ENCODE measurements around the gene PRLH. TPM values are rescaled to one million over a fixed set of nuclear protein-coding genes. Genes with fewer than 3 reads are reported as not detected.
"Not testable (repeated sequence)": the region's sequence is repeated elsewhere in the genome, so short reads cannot be mapped to it uniquely, and the experiment has no call there.

The PRLH gene
- total RNA-seq, 1 donor from 2014 or later = not detected

DNA sequence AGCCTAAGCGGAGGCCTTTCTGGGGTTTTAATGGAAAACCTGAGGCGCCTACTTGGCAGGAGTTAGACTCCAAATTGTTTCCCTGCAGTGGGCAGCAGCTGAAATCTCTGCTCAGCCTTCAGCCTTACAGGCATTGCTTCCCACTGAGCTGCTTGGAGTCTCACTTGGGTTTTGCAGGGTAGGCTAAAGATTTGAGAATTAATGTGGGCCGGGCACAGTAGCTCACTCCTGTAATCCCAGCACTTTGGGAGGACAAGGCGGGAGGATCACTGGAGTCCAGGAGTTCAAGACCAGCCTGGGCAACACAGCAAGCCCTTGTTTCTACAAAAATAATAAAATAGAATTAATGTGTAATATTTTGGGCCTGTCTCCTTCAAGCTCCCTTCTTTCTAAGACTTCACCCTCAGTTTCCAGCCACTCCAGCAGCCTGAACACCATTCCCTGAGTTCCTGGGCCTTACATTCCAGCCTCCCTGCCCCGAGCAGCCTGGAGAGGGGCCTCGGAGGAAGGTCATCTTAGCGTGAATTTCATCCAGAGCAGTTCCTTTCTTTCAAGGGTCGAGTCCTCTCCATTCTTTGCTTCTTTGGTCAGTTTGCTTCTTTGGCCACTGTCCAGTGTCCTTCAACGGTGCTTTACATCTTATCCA lies 33.2 kb downstream of the PRLH start:
- no peak for DNase-seq (ENCODE audit: low read depth)

DNA sequence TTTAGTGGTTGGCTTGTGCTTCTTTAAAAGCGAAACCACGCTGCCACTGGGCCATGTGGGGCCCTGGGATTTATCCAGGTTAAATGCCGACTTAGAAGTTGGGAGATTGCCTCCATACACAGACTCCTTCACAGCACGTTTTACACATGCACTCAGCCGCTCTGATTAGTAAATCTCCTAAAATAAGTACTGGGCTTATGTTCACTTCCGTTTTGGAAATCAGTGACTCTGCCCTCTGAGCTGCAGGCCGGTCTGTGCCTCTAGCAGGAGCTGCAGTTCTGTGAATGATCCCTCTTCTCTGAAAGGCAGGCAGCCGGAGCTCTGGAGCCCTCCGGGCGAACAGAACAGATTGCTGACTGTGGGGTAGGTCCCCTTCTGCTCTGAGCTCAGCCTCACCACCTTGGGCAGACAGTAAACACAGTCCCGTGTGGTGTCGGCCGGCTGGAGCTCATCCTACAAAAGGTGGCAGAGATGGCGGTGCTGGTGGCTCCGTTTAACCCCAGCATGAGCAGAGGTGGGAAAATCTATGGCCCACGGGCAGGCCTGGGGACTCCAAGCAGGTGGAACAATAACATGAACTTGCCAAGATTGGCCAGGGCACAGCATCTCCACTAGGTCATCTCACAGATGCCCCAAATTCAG lies 34.0 kb downstream of the PRLH start:
- peak; percentile 82 for DNase-seq (ENCODE audit: low read depth)

GRCh38 chr2:237601453-237602116 lies 35.2 kb downstream of the PRLH start:
- DNase-seq (ENCODE audit: low read depth) = no peak

DNA sequence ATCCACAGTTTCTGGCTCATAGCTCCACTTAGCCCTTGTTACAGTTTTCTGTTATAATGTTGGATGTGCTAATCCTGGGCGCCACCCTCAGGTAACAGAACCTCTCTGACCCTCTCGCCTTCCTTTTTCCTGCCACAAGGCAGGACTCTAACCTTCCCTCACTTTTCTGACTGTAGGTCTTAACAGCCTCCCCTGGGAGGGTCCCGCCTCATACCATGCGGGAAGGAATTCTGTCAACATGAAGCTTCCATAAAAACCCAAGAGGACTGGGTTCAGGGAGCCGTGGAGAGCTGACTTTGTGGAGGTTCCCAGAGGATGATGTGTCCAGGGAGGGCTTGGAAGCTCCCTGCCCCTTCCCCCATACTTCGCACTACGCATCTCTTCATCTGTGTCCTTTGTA lies 36.0 kb downstream of the PRLH start:
- no peak for DNase-seq (ENCODE audit: low read depth)

DNA sequence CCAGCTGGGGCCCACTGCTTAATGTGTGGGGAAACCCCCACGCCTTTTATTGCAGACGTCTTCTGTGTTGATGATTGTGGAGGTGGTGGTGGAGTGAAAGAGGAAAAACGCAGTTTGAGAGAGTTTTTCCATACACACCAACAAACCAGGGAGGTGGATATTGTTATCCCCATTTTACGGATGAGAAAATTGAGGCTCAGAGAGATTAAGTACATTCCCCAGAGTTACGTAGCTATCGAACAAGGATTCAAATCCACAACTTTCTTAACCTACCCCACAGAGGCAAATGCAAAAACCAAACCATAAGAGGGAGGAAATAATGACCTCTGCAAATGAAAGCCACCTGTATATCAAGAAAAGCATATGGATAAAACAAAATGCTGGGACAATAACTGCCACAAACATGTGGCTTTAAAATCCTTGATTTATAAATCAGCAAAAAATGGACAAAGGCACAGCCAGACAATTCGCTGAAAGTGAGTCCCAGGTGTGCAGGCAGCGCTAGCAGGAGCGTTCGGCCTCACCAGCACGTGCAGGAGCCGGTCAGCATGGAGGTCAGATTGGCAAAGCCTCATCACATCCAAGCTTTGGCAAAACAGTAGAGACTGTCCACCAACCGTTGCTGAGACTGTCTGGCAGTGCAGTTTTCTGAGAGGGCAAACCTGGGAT lies 36.8 kb downstream of the PRLH start:
- DNase-seq (ENCODE audit: low read depth) = no peak

DNA sequence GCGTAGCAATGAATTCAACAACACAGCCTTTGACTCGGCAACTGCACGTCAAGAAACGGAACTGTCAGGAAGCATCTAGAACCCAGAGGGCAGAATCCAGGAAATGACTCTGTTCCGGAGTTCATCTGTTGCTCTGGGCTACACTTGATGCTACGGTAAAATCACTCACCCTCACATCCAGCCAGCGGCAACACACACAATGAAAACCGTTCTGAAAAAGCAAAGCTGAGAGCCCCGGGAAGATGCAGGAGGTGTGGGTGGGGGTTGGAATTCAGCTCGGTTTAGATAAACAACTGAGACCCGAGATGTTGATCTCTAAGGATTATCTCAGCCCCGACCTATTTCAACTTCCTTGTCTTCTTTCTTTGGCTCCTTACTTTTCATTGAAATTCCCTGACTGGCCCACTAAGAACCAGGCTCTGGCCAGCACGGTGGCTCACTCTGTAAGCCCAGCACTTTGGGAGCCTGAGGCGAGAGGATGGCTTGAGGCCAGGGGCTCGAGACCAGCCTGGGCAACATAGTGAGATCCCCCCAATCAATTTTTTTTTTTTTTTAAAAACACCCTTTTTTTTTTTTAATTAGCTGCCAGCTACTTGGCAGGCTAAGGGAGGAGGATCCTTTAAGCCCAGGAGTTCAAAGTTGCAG lies 37.5 kb downstream of the PRLH start:
- no peak for DNase-seq (ENCODE audit: low read depth)

GRCh38 chr2:237604391-237604790 lies 38.0 kb downstream of the PRLH start:
- DNase-seq (ENCODE audit: low read depth) = no peak

DNA sequence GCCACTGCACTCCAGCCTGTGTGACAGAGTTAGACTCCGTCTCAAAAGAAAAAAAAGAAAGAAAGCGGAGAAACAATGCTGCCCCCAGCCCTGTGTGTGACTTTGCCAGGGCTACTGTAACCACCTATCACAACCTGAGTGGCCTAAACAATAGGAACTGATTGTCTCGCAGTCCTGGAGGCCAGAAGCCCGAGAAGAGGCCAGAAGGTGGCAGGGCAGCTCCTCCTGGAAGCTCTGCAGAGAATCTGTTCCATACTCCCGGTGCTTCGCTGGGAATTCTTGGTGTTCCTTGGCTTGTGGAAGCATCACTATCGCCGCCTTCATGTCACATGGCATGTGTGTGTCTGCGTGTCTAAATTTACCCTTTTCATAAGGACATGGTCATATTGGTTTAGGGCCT lies 38.6 kb downstream of the PRLH start:
- DNase-seq (ENCODE audit: low read depth) = peak; percentile 56

DNA sequence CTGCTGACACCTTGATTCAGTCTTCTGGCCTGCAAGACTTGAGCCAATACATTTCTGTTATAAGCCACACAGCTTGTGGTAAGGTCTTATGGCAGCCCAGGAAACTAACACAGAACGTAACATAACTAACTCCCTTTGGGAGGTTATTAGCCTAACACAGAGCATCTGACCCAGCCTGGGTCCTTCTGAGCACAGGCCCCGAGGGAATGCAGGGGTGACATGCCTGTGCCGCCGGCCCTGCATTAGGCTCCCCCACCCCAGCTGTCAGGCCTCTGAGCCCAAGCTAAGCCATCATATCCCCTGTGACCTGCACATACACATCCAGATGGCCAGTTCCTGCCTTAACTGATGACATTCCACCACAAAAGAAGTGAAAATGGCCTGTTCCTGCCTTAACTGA lies 40.1 kb downstream of the PRLH start:
- DNase-seq (ENCODE audit: low read depth) = not testable (repeated sequence)

GRCh38 chr2:237612527-237613357 lies 46.4 kb downstream of the PRLH start:
- no peak for DNase-seq (ENCODE audit: low read depth)

DNA sequence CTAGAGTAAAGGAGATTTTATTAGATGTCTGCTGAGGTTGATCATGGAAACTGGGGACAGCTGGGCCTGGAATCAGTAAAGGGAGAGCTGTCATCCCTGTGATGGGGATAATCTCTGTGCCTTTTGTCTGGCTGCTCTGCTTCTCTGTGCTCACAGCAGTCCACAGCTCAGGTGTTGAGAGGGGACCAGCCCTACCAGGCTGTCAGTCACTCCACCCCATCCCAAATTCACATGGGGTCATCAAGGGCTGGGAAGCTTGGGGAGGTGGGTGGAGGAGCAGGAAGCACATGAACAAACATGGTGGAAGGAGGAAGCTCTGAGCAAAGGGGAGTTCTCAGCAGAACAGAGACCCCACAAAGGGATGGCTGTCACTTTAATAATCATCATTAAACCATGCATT lies 47.3 kb downstream of the PRLH start:
- DNase-seq (ENCODE audit: low read depth) = no peak

GRCh38 chr2:237614151-237614720 lies 47.9 kb downstream of the PRLH start:
- DNase-seq (ENCODE audit: low read depth) = no peak

- no peak for DNase-seq (ENCODE audit: low read depth)
These were observed 49.4 kb downstream of the PRLH start for GRCh38 chr2:237615631-237616249.

DNA sequence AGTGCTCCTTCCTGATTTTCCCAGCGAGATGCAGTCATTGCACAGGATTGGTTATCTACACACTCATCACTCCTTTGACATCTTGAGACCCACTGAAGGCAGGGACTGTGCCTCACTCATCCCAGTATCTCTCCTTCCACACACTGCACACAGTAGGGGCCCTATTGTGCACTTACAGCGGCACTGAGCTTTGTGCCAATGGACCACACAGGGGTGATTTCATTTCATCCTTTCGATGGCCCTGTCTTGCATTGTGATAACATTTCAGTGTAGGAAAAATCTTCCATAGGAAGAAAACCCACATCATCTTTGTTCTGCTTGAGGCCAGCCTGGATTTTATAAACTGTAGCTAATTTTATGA lies 50.0 kb downstream of the PRLH start:
- no peak for DNase-seq (ENCODE audit: low read depth)

Other genes with a start within 250 kb of the PRLH start
- 9.0 and 9.1 TPM in 2 replicates for gene COL6A3, start 152.4 kb upstream of the PRLH start, total RNA-seq
- gene MLPH, start 79.3 kb upstream of the PRLH start, total RNA-seq = 47.0 and 51.0 TPM in 2 replicates
- gene RAB17, start 24.2 kb downstream of the PRLH start, total RNA-seq = 0.42 and 5.3 TPM in 2 replicates
- 158 and 166 TPM in 2 replicates for gene LRRFIP1, start 61.0 kb downstream of the PRLH start, total RNA-seq
- gene RBM44, start 232.2 kb downstream of the PRLH start, total RNA-seq = 0.05 and 0.37 TPM in 2 replicates